SK-N-MC (cell line): Measurements from ENCODE around the gene SLC39A7.

Experiments used
- DNase-seq: peaks from one replicate; pipeline ENCODE4 v3.0.0-alpha.2; 2011; ENCODE audit warnings: low read depth, low spot score
- H3K27ac ChIP-seq: fragments of 200-600 bp; sonication (generic); 2 replicates; pipeline ENCODE4 v1.5.1; 2016; ENCODE audit warnings: mixed run types
- H3K36me3 ChIP-seq: fragments of 200-600 bp; sonication (generic); 2 replicates; pipeline ENCODE4 v1.6.1; 2017; ENCODE audit warnings: antibody characterized with exemption, low read length, mixed read lengths; ENCODE audit not compliant: insufficient read depth
- H3K4me3 ChIP-seq: fragments of 200-600 bp; sonication (generic); 2 replicates; pipeline ENCODE4 v1.5.1; 2016
- H3K9ac ChIP-seq: fragments of 200-600 bp; sonication (generic); 2 replicates; pipeline ENCODE4 v1.8.0; 2017; ENCODE audit warnings: mixed run types, mixed read lengths; ENCODE audit not compliant: insufficient read length
- H3K9me3 ChIP-seq: fragments of 200-600 bp; sonication (generic); 2 replicates; pipeline ENCODE4 v1.6.1; 2017; ENCODE audit warnings: low read depth, mild to moderate bottlenecking, antibody characterized with exemption, low read length, moderate library complexity, mixed read lengths
- EZH2 ChIP-seq: fragments of 200-600 bp; sonication (generic); IDR thresholded peaks from one replicate; pipeline ENCODE4 v1.6.1; 2017; ENCODE audit warnings: antibody characterized with exemption
- FOXP2 ChIP-seq: optimal IDR thresholded peaks from 2 replicates; pipeline ENCODE3; 2011; ENCODE audit warnings: mild to moderate bottlenecking, moderate library complexity; ENCODE audit not compliant: insufficient read depth; ENCODE audit errors: extremely low read length, control extremely low read depth
- POLR2AphosphoS5 ChIP-seq: IDR thresholded peaks from 2 replicates; pipeline ENCODE4 v1.6.1; 2012; ENCODE audit warnings: mild to moderate bottlenecking, low read depth, low read length, borderline replicate concordance

Gene SLC39A7

GRCh38 chr6:33185654-33186187, 14.9 kb upstream of the SLC39A7 start:
- Histone ChIP-seq H3K4me3 (no peak overlapping the region), H3K36me3 (no peaks in the 10 kb centered on the region), H3K9me3 (no peaks in the 10 kb centered on the region), H3K27ac (no peak overlapping the region), H3K9ac (no peak overlapping the region)
- TF ChIP-seq FOXP2 = no peak
- TF ChIP-seq POLR2AphosphoS5 = no peak
- TF ChIP-seq EZH2 = no peak
- DNase-seq = no peak

DNA sequence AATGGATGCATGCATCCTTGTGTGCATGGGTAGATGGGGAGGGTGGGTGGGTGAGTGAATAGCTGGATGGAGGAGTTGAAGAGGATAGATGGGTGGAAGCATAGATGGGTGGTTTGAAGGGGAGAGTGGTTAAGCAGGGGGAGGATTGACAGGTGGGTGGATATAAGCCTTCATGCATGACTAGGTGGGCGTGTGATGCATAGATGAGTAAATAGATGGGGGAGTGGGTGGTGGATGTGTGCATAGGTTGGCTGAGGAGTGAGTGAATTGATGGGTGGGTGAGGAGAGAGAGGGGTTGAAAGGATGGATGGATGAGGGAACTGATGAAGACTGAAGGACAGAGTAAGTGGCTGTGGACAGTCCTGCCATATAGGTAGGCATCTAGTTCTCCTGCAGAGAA, 12.9 kb upstream of the SLC39A7 start:
- Histone ChIP-seq H3K9me3 (no peaks in the 10 kb centered on the region), H3K9ac (no peak overlapping the region), H3K36me3 (no peaks in the 10 kb centered on the region), H3K27ac (no peak overlapping the region), H3K4me3 (no peak overlapping the region)
- no peak for DNase-seq
- TF ChIP-seq EZH2 (no peak), POLR2AphosphoS5 (no peak), FOXP2 (no peak)

DNA sequence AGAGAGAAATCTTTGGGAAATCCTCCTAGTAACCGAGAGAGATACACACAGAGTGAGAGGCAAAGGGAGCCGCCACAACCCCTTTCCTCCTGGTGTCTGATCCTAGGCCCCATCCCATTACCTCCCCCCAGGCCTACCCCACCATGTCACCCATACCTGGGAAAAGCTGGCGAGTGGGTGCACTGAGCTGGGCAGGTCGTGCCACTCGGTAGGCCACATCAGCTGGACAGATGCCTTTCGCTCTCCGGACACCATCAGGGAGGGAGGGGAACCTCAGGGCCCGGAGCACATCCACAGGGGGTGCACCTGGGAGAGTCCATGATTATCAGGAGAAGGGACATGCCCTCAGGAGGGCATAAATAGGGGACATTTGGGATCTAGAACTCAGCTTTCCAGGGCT, 11.5 kb upstream of the SLC39A7 start:
- Histone ChIP-seq H3K27ac (no peak overlapping the region), H3K4me3 (no peak overlapping the region), H3K9ac (no peak overlapping the region), H3K9me3 (no peaks in the 10 kb centered on the region), H3K36me3 (peaks cover 3% of the 10 kb centered on the region; the same call in 1 of the 2 replicates)
- no peak for DNase-seq
- TF ChIP-seq POLR2AphosphoS5 (no peak), FOXP2 (no peak), EZH2 (no peak)

DNA sequence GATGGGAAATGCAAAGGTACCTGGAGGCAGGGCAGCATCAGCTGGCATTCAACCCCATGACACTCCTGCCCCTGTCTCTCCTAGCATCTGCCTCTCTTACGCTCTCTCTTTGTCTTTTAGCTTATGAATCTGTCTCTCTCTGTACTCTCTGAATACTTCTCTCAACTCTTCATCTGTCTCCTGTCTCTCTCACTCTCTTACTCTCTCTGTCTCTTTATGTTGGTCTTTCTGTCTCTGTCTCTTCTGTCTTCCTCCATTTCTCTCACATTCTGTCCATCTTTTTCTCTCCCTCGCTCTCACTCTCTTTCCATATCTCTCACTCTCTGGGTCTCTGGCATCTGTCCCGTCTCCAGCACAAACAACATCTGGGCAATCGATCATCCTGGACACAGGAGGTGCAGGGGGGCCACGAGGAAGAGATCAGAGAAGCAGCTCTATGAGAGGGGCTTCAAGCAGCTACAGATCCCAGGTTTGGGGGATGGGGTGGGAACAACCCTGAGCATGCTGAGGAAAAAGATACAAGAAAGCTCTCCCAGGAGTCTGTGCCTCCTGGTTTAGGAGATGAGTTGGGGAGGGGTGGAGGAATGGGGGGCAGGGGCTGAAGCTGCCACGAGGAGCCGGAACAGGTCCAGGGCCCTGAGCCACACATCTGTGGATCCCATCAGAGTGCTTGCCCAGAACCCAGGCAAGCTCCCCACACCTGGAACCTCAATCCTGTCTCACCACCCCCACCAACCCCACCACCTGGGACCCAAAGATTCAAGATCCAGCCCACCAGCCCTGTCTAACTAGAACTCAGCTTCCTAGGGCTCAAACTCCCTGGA, 10.8 kb upstream of the SLC39A7 start:
- no peak overlapping the region for H3K4me3 ChIP-seq
- peaks cover 4% of the 10 kb centered on the region; the same call in 1 of the 2 replicates for H3K36me3 ChIP-seq
- TF ChIP-seq EZH2 = no peak
- no peak for TF ChIP-seq POLR2AphosphoS5
- no peak for TF ChIP-seq FOXP2
- H3K9me3 ChIP-seq = no peaks in the 10 kb centered on the region
- DNase-seq = no peak
- H3K27ac ChIP-seq = no peak overlapping the region
- no peak overlapping the region for H3K9ac ChIP-seq

DNA sequence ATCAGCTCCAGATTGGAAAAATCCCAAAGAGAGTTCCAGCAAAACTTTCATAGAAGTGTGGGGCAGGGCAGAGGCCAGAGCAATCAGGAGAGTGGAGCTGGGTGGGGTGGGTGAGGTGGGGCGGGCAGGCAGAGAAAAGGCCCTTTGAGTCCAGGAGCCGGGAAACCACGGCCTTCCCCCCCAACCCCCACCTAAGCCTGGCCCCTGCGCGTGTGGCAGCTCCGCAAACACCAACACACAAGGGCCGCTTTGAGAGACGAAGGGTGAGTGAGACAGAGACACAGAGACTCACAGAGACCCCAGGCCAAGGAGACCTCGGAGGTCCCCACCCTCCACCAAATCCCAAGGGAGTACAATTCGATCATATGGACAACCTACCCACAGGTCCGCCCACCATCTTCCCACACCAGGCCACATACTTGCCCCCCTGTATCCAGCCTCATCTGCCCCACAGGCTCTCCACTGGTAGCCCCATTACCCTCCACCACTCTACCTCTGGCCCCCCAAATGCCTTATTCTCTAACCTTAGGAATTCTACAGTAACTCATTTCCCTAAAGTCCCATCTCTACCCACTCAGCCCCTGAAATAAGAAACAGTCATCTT, 10.1 kb upstream of the SLC39A7 start:
- Histone ChIP-seq H3K9me3 (no peaks in the 10 kb centered on the region), H3K27ac (no peak overlapping the region), H3K9ac (no peak overlapping the region), H3K4me3 (no peak overlapping the region), H3K36me3 (peaks cover 12% of the 10 kb centered on the region; the same call in 1 of the 2 replicates)
- TF ChIP-seq FOXP2 (no peak), EZH2 (no peak), POLR2AphosphoS5 (no peak)
- DNase-seq = no peak

- Histone ChIP-seq H3K36me3 (peaks cover 21% of the 10 kb centered on the region), H3K27ac (no peak overlapping the region), H3K4me3 (no peak overlapping the region), H3K9me3 (no peaks in the 10 kb centered on the region), H3K9ac (no peak overlapping the region)
- TF ChIP-seq POLR2AphosphoS5 = no peak
- no peak for DNase-seq
These were observed 9.1 kb upstream of the SLC39A7 start for GRCh38 chr6:33191383-33192104.

DNA sequence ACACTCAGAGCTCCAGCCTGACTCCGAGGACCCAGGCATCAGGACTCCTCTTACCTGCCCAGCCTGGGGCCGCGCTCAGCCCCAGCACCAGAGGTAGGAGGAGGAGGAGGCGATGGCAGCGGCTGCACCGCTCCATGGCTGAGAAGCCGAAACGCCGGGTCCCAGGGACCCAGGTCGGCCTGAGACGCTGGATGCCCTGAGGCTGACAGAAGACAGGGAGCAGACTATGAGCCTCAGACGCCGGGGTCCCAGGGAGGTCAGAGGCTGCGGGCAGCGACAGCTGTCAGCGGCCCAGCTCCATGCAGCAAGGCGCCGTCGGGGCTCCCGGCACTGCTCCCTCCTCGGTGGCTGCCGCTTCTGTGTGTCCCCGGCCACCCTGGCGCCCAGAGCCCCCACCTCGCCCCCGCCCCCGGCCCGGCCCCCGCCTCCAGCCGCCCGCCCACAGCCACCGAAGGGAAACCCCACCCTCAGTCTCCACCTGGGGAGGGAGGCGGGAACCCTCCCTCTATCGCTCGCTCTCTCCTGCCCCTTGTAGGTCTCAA, 8.5 kb upstream of the SLC39A7 start, which contains the start of gene COL11A2:
COL11A2 (minus strand) TSS at position 363 of the 542 bp plus-strand sequence; CDS start at position 136, 227 bp downstream.
- TF ChIP-seq FOXP2 (no peak), POLR2AphosphoS5 (no peak), EZH2 (no peak)
- Histone ChIP-seq H3K9me3 (no peaks in the 10 kb centered on the region), H3K9ac (peak within 1 kb of the TSS; percentile 37), H3K4me3 (peak within 1 kb of the TSS; percentile 3; the same call in 1 of the 2 replicates), H3K36me3 (peaks cover 28% of the 10 kb centered on the region), H3K27ac (no peak within 1 kb of the TSS)
- DNase-seq = no peak
